Vagina (tissue), 2 donors: ENCODE data around the gene AANAT. TPM values are rescaled to one million over a fixed set of nuclear protein-coding genes. Genes with fewer than 3 reads are reported as not detected.

ENCODE experiments used
- DNase-seq, 2 donors: peaks; one replicate each; pipeline ENCODE4 v3.0.0-alpha.2; 2017; ENCODE audit errors: extremely low spot score in 2 of 2
- H3K27ac ChIP-seq: fragments of 200-600 bp; sonication (generic); one replicate; pipeline ENCODE4 v1.5.1; 2019
- H3K27me3 ChIP-seq: fragments of 200-600 bp; sonication (generic); one replicate; pipeline ENCODE4 v1.5.1; 2019
- H3K36me3 ChIP-seq, 2 donors: fragments of 200-600 bp; sonication (generic); one replicate each; pipeline ENCODE4 v1.5.1; 2017 to 2019
- H3K4me1 ChIP-seq: fragments of 200-600 bp; sonication (generic); one replicate; pipeline ENCODE4 v1.5.1; 2019
- H3K4me3 ChIP-seq, 2 donors: fragments of 200-600 bp; sonication (generic); 1 replicate in 1 of 2; 2 replicates in 1 of 2; pipeline ENCODE4 v1.5.1; 2016 to 2019
- H3K9me3 ChIP-seq: fragments of 200-600 bp; sonication (generic); one replicate; pipeline ENCODE4 v1.5.1; 2019
- POLR2A ChIP-seq, 2 donors: fragments of 450-650 bp; IDR thresholded peaks; one replicate each; pipeline ENCODE4 v1.6.1; 2017; ENCODE audit warnings: antibody characterized with exemption in 2 of 2, mild to moderate bottlenecking in 2 of 2, moderate library complexity in 2 of 2
- POLR2AphosphoS5 ChIP-seq, 2 donors: sonication (generic); formaldehyde crosslinking; IDR thresholded peaks; one replicate each; pipeline ENCODE4 v1.9.0; 2017; ENCODE audit warnings: antibody characterized with exemption in 2 of 2, mild to moderate bottlenecking in 2 of 2, low read depth in 1 of 2; ENCODE audit not compliant: insufficient read depth in 1 of 2
- intact Hi-C: fragments of 100-400 bp; cut with DNase I; formaldehyde crosslinking; loops from one replicate; pipeline ENCODE4 v1.15.1; 2023
- total RNA-seq: library from RNA; depleted of rRNA; stranded (reverse); fragments of >200 nt; gene quantifications from one replicate; pipeline ENCODE4 v1.2.3, GENCODE V29; 2016
- TF ChIP-seq, protein P1 (sequence below), 3 experiments: fragments of 450-650 bp in 2 of 3; fragments of 200-600 bp in 1 of 3; sonication (generic) in 1 of 3; IDR thresholded peaks; one replicate each; pipeline ENCODE4 v1.5.1; 2017 to 2019; ENCODE audit warnings: antibody characterized with exemption in 3 of 3, mild to moderate bottlenecking in 2 of 3, moderate library complexity in 2 of 3

The AANAT gene
- total RNA-seq, 1 donor from 2014 or later, result not detected

DNA sequence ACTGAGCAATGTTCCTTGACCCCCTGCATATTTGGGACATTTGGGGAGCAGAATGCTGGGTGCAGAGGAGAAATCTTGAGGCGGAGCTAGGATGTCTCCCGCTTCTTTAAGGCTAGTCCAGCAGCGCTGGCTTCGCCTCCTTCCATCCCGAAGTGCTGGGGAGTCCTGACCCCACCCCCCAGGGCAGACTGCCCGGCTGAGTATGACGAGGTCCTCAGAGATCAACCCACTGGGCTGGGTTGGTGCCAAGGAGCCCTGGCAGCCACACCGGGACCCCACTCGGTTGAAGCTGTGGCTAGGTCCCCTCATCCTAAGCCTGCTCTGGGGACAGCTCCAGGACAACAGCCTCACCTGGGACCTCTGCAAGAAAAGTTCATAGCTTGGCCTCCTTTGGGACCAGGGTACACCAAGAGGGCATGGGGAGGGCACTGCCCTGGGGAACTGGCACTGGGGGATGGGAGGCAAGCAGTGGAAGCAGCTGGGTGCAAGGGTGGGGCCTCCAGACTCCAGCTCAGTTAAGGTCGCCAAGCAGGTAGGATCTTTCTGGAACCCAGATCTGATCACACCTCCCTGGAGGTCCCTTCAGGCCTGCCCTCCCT lies 22.8 kb downstream of the AANAT start:
- H3K27me3 ChIP-seq, result no peaks in the 10 kb centered on the region
- TF ChIP-seq, protein P1, sequence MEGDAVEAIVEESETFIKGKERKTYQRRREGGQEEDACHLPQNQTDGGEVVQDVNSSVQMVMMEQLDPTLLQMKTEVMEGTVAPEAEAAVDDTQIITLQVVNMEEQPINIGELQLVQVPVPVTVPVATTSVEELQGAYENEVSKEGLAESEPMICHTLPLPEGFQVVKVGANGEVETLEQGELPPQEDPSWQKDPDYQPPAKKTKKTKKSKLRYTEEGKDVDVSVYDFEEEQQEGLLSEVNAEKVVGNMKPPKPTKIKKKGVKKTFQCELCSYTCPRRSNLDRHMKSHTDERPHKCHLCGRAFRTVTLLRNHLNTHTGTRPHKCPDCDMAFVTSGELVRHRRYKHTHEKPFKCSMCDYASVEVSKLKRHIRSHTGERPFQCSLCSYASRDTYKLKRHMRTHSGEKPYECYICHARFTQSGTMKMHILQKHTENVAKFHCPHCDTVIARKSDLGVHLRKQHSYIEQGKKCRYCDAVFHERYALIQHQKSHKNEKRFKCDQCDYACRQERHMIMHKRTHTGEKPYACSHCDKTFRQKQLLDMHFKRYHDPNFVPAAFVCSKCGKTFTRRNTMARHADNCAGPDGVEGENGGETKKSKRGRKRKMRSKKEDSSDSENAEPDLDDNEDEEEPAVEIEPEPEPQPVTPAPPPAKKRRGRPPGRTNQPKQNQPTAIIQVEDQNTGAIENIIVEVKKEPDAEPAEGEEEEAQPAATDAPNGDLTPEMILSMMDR (IDR thresholded peaks at IDR 0.05), result no peak
- no peak for TF ChIP-seq POLR2AphosphoS5 (IDR thresholded peaks at IDR 0.05; ENCODE audit: insufficient read depth in 1 of 2, low read depth in 1 of 2)
- no peak for TF ChIP-seq POLR2A (IDR thresholded peaks at IDR 0.05)
- no peak overlapping the region for H3K27ac ChIP-seq
- no peak overlapping the region for H3K4me3 ChIP-seq
- H3K36me3 ChIP-seq, result no peaks in the 10 kb centered on the region
- no peaks in the 10 kb centered on the region for H3K9me3 ChIP-seq
- H3K4me1 ChIP-seq, result peaks cover 34% of the 10 kb centered on the region
- intact Hi-C loops, result loop anchor here (10.0 kb wide), 1 partner anchor 185 kb away; the partner anchor contains the start of gene QRICH2
- DNase-seq, result no peak

DNA sequence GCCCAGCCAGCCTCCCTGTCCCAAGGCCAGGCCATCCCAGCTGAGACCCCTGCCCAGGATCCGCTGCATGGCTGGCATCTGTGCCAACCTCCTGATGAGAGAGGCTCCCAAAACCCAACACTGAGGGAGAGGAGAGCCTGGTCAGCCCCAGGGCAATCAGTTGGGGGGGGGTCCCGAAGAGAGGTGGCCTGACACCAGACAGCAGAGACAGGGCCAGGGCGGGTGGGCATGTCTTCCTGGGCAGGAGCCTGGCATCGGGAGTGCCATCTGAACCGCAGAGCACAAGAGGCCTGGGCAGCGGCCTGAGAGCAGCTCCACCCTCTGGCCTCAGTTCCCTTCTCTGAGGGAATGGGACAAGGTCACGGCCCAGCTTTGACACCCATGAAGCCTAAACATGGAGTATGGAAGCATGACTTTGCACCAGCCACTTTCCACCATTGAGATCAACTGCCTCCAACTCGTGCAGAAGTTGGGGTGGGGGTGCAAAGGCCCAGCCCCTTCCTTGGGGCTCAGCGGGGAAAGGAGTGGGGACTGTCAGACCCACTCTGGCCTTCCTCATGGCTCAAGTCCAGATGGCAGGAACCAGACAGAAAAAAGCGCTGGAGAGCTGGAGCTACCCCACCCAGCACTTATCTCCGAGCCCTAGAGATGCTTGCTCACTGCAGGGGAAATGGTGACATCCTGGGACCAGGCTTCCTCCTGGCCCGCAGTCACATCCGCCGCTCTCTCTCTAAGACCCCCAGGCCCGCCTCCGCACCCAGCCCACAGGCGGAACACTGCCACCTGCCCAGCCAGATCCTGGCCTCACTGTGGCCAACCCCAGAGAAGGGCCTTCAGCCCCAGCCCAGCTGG lies 24.1 kb downstream of the AANAT start:
- H3K27me3 ChIP-seq, result no peaks in the 10 kb centered on the region
- peak overlapping the region; percentile 74 for H3K27ac ChIP-seq
- no peaks in the 10 kb centered on the region for H3K36me3 ChIP-seq
- DNase-seq, result no peak
- peaks cover 37% of the 10 kb centered on the region for H3K4me1 ChIP-seq
- TF ChIP-seq POLR2AphosphoS5 (IDR thresholded peaks at IDR 0.05; ENCODE audit: insufficient read depth in 1 of 2, low read depth in 1 of 2) (no peak), POLR2A (IDR thresholded peaks at IDR 0.05) (no peak)
- TF ChIP-seq, protein P1 (IDR thresholded peaks at IDR 0.05), result no peak
- H3K4me3 ChIP-seq, result no peak overlapping the region
- no peaks in the 10 kb centered on the region for H3K9me3 ChIP-seq
- intact Hi-C loops, result loop anchor here (10.0 kb wide), 1 partner anchor 187 kb away; the partner anchor contains the start of gene QRICH2

DNA sequence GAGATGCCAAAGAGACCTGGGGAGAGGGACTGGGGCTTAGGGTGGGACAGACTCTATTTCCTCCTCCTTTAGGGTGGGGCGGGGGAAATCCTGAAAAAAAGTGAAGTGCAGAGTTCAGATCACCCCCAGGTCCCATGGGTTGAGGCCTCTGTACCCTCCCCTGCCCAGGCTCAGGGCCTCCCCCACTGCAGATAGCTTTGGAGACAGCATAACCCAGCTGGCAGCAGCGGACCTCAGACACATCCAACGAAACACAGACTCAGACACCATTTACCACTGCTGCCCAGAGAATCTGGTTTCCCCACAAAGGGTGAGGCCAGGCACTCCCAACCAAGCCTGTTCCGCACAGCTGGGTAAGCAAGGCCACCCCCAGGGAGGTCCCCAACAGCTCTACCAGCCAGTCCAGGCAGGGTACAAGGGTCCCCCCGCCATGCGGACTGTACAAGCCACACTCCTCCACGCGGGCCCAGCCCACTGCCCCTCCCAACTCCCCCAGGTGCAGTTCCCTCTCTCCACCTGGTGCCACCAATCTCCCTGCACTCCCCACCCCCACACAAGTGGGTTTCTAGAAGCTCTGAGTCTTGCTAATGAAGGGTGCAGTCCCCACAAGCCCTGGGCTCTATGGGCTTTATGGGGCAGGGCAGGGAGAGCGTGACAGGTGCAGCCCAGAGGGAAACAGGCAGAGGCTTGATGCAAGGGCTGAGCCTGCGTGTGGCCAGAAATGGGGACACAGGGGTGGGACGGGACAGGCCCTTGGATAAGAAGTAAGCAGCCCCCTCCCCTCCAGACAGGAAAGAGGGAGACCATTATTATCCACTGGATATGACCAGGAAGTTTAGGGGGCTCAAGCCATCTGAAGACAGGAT lies 25.0 kb downstream of the AANAT start:
- H3K4me3 ChIP-seq, result peak overlapping the region; percentile 4 to 10
- no peaks in the 10 kb centered on the region for H3K36me3 ChIP-seq
- H3K27me3 ChIP-seq, result no peaks in the 10 kb centered on the region
- TF ChIP-seq POLR2AphosphoS5 (IDR thresholded peaks at IDR 0.05; ENCODE audit: insufficient read depth in 1 of 2, low read depth in 1 of 2) (no peak), POLR2A (IDR thresholded peaks at IDR 0.05) (no peak)
- TF ChIP-seq, protein P1 (IDR thresholded peaks at IDR 0.05), result no peak
- no peak for DNase-seq
- peak overlapping the region; percentile 74 for H3K27ac ChIP-seq
- intact Hi-C loops, result loop anchor here (10.0 kb wide), 1 partner anchor 188 kb away; the partner anchor contains the start of gene QRICH2
- H3K4me1 ChIP-seq, result peaks cover 45% of the 10 kb centered on the region
- no peaks in the 10 kb centered on the region for H3K9me3 ChIP-seq

DNA sequence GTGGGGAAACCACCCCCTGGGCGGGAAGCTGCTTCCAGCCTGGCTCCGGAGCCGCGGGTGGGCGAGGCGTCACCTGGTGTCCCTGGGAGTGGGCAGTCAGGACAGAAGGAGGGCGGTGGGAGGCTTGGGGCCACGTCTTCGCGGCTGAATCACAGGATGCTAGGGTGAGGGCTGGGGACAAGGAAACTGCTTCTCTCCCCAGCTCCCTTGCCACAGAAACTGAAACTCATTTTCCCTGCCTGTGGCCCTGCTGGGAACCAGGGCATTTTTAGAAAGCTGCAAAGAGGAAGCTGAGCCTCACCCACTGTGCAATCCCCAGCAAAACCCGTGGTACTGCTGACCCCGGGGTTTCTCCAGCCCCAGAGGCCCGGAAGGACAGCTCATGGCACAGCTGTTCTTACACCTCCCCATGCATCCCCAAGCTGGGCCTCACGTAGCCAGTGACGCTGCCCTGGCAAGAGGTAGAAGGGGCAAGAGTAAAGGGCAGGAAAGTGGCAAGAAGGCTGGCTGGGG lies 25.6 kb downstream of the AANAT start:
- Histone ChIP-seq H3K27me3 (no peaks in the 10 kb centered on the region), H3K4me1 (peaks cover 52% of the 10 kb centered on the region), H3K27ac (peak overlapping the region; percentile 74), H3K36me3 (no peaks in the 10 kb centered on the region), H3K9me3 (no peaks in the 10 kb centered on the region), H3K4me3 (peak overlapping the region; percentile 4 to 10)
- DNase-seq, result no peak
- intact Hi-C loops, result loop anchor here (10.0 kb wide), 1 partner anchor 188 kb away; the partner anchor contains the start of gene QRICH2
- TF ChIP-seq POLR2A (IDR thresholded peaks at IDR 0.05) (no peak), POLR2AphosphoS5 (IDR thresholded peaks at IDR 0.05; ENCODE audit: insufficient read depth in 1 of 2, low read depth in 1 of 2) (peak in 1 of 2 donors; percentile 42)
